Cardiac fibroblast (primary cell): ENCODE measurements around the gene MGST3.
"Not testable (repeated sequence)": the region's sequence is repeated elsewhere in the genome, so short reads cannot be mapped to it uniquely, and the experiment has no call there.

Experiments
- DNase-seq, 2 donors: peaks; one replicate each; pipeline versions ENCODE4 v3.0.0 to v3.0.0-alpha.2; 2010; ENCODE audit warnings: low read depth in 2 of 2
- H3K4me3 ChIP-seq, 2 donors: replicated peaks in 1 of 2; 1 replicate in 1 of 2; 2 replicates in 1 of 2; pipeline ENCODE4 v1.5.1; 2011; ENCODE audit warnings: low read depth in 2 of 2, low read length in 2 of 2, mild to moderate bottlenecking in 2 of 2, moderate library complexity in 1 of 2
- TF ChIP-seq, protein P1 (sequence below): IDR thresholded peaks from one replicate; pipeline ENCODE4 v1.5.1; 2011; ENCODE audit warnings: low read depth, mild to moderate bottlenecking, low read length, inconsistent platforms

MGST3 gene

DNA sequence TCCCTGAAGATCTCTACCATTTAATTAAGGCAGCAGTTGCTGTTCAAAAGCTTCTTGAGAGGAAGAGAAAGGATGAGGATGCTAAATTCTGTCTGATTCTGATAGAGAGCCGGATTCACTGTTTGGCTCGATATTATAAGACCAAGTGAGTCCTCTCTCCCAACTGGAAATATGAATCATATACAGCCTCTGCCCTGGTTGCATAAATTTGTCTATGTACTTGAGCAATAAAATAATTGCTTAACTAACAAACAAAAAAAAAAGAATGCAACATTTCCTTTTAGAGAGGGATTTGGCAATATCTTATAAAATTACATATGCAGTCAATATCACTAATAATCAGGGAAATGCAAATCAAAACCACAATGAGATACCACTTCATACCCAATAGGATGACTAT lies 40.5 kb downstream of the MGST3 start:
- DNase-seq: peak; percentile 66 to 77
- no peak overlapping the region for H3K4me3 ChIP-seq
- TF ChIP-seq, protein P1, sequence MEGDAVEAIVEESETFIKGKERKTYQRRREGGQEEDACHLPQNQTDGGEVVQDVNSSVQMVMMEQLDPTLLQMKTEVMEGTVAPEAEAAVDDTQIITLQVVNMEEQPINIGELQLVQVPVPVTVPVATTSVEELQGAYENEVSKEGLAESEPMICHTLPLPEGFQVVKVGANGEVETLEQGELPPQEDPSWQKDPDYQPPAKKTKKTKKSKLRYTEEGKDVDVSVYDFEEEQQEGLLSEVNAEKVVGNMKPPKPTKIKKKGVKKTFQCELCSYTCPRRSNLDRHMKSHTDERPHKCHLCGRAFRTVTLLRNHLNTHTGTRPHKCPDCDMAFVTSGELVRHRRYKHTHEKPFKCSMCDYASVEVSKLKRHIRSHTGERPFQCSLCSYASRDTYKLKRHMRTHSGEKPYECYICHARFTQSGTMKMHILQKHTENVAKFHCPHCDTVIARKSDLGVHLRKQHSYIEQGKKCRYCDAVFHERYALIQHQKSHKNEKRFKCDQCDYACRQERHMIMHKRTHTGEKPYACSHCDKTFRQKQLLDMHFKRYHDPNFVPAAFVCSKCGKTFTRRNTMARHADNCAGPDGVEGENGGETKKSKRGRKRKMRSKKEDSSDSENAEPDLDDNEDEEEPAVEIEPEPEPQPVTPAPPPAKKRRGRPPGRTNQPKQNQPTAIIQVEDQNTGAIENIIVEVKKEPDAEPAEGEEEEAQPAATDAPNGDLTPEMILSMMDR: no peak

GRCh38 chr1:165674599-165674998 lies 43.6 kb downstream of the MGST3 start:
- TF ChIP-seq, protein P1: no peak

GRCh38 chr1:165675794-165676193 lies 44.8 kb downstream of the MGST3 start:
- no peak for DNase-seq
- TF ChIP-seq, protein P1: no peak
- no peak overlapping the region for H3K4me3 ChIP-seq

More at GRCh38 chr1:165674599-165674998, 43.6 kb downstream of the MGST3 start:
- H3K4me3 ChIP-seq: no peak overlapping the region
- DNase-seq: peak; percentile 31 to 35

DNA sequence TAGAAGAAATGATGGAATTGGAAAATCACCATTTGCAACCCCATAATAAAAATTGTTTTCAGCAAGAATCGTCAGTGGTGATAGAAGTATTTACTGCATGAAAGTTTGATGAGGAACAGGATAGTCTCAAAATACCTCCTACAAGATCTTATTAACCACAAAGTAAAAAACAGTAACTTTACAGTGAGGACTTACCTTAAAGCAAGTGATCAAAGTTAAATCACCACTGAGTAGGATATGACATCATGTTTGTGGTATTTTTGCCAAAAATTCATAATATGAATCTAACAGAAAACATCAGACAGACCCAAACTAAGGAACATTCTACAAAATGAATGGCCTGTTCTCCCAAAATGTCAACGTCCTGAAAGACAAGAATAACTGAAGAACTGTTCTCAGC lies 47.5 kb downstream of the MGST3 start:
- no peak overlapping the region for H3K4me3 ChIP-seq
- DNase-seq: no peak
- TF ChIP-seq, protein P1: no peak

- H3K4me3 ChIP-seq: no peak overlapping the region
- TF ChIP-seq, protein P1: no peak
- DNase-seq: no peak
Observed at GRCh38 chr1:165679282-165680036, 48.4 kb downstream of the MGST3 start.

- DNase-seq: no peak
- H3K4me3 ChIP-seq: no peak overlapping the region
- TF ChIP-seq, protein P1: no peak
Observed at GRCh38 chr1:165680303-165680702, 49.3 kb downstream of the MGST3 start.

DNA sequence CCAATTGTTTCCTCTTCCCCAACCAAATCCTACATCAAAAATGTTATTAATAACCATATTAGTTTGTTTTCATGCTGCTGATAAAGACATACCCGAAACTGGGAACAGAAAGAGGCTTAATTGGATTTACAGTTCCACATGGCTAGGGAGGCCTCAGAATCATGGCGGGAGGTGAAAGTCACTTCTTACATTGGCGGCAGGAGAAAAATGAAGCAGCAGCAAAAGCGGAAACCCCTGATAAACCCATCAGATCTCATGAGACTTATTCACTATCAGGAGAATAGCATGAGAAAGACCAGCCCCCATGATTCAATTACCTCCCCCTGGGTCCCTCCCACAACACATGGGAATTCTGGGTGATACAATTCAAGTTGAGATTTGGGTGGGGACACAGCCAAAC lies 49.7 kb downstream of the MGST3 start:
- DNase-seq, H3K4me3 ChIP-seq: not testable (repeated sequence)
